Caco-2 (cell line): ENCODE data around the gene KCNH3. TPM values are rescaled to one million over a fixed set of nuclear protein-coding genes. Genes with fewer than 3 reads are reported as not detected.

Experiments used
- BruUV-seq: library from RNA; stranded (reverse); fragments of 400-500 nt; replicated peaks from 2 replicates; lab custom pipeline; 2021; lab: Mats Ljungman, UMichigan
- CTCF ChIA-PET: fragments of 300-600 bp; sonication (Branson Sonifier 250); formaldehyde crosslinking; loops from one replicate; lab custom pipeline; 2022; ENCODE audit warnings: antibody characterized with exemption; lab: Charles Lee
- POLR2A ChIA-PET: fragments of 300-600 bp; sonication (Branson Sonifier 250); formaldehyde crosslinking; loops from one replicate; lab custom pipeline; 2022; ENCODE audit warnings: antibody characterized with exemption; lab: Charles Lee
- DNase-seq, 2 experiments: peaks; one replicate each; pipeline versions ENCODE4 v3.0.0 to v3.0.0-alpha.2; 2020 to 2022
- H3K27me3 ChIP-seq: replicated peaks from 2 replicates; pipeline ENCODE4 v1.6.0; 2011; ENCODE audit warnings: low read length; ENCODE audit not compliant: control insufficient read depth, insufficient read depth
- H3K36me3 ChIP-seq: 2 replicates; pipeline ENCODE4 v1.5.1; 2011; ENCODE audit warnings: low read length; ENCODE audit not compliant: control insufficient read depth, insufficient read depth
- H3K4me1 ChIP-seq: fragments of 250-450 bp; sonication (Bioruptor Pico); 2 replicates; pipeline ENCODE4 v1.5.1; 2020; ENCODE audit warnings: mild to moderate bottlenecking
- H3K4me3 ChIP-seq: 2 replicates; pipeline ENCODE4 v1.5.1; 2011; ENCODE audit warnings: low read depth, mild to moderate bottlenecking, control low read depth, low read length
- H3K9me3 ChIP-seq: fragments of 250-450 bp; sonication (Bioruptor Pico); 2 replicates; pipeline ENCODE4 v1.5.1; 2020; ENCODE audit warnings: mild to moderate bottlenecking, moderate library complexity
- H3K27ac Mint-ChIP-seq: one replicate; pipeline ENCODE4 v1.8.0; 2022; ENCODE audit warnings: mixed read lengths; ENCODE audit not compliant: unreplicated experiment
- H3K27me3 Mint-ChIP-seq: one replicate; pipeline ENCODE4 v1.8.0; 2022; ENCODE audit warnings: mixed read lengths; ENCODE audit not compliant: insufficient read depth, unreplicated experiment
- H3K36me3 Mint-ChIP-seq: one replicate; pipeline ENCODE4 v1.8.0; 2022; ENCODE audit warnings: mild to moderate bottlenecking, mixed read lengths; ENCODE audit not compliant: insufficient read depth, unreplicated experiment
- H3K4me1 Mint-ChIP-seq: one replicate; pipeline ENCODE4 v1.8.0; 2022; ENCODE audit warnings: low read depth, mixed read lengths; ENCODE audit not compliant: unreplicated experiment
- H3K4me3 Mint-ChIP-seq: one replicate; pipeline ENCODE4 v1.8.0; 2022; ENCODE audit warnings: mild to moderate bottlenecking, moderate library complexity, mixed read lengths; ENCODE audit not compliant: unreplicated experiment
- H3K9me3 Mint-ChIP-seq: one replicate; pipeline ENCODE4 v1.8.0; 2022; ENCODE audit warnings: mixed read lengths; ENCODE audit not compliant: unreplicated experiment
- CTCF ChIP-seq, 2 experiments: fragments of 200-600 bp in 1 of 2; IDR thresholded peaks; 1 replicate in 1 of 2; 2 replicates in 1 of 2; pipeline versions ENCODE4 v1.5.1 to v1.8.0; 2011 to 2022; ENCODE audit warnings: antibody characterized with exemption in 1 of 2, control low read depth in 1 of 2, inconsistent platforms in 1 of 2, low read depth in 1 of 2, low read length in 1 of 2, mild to moderate bottlenecking in 1 of 2, moderate library complexity in 1 of 2; ENCODE audit not compliant: insufficient read depth in 1 of 2, severe bottlenecking in 1 of 2, unreplicated experiment in 1 of 2
- intact Hi-C: fragments of 100-400 bp; cut with micrococcal nuclease; formaldehyde crosslinking; loops from one replicate; pipeline ENCODE4 v1.10.0; 2022; ENCODE audit not compliant: unreplicated experiment
- total RNA-seq: library from RNA; stranded (reverse); gene quantifications from 2 replicates; pipeline ENCODE4 v1.2.3, GENCODE V29; 2022

The KCNH3 gene
- total RNA-seq, 1 experiment from 2014 or later = 0.27 TPM

DNA sequence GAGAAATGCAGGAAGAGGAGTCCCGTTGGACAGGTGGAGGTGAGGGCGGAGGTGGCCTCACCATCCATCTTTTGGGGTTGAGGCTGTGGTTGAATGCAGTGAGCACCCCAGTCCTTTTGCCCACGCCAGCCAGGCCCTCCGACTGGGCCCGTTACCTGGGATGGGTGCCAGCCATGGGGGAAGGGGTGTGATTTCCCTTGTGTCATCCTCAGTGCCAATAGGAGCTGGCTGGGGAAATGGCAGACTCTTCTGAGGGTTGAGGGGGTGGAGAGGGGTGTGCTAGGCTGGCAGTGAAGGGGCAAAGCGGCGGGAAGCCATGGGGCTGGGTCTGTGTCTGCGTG lies 9.6 kb downstream of the KCNH3 start:
- Histone ChIP-seq H3K4me1 (peaks cover 3% of the 10 kb centered on the region; the same call in 1 of the 2 replicates), H3K36me3 (no peaks in the 10 kb centered on the region), H3K4me3 (no peak overlapping the region), H3K9me3 (no peaks in the 10 kb centered on the region; the same call in 1 of the 2 replicates), H3K27me3 (no peaks in the 10 kb centered on the region)
- BruUV-seq = no TSS peak
- ChIA-PET CTCF (interaction anchor here (1.5 kb wide), 1 partner anchor 190 kb away, joined by 4 read pairs; no protein-coding TSS in a partner anchor), POLR2A (no interaction called here)
- intact Hi-C loops = no loop called here
- TF ChIP-seq CTCF (IDR thresholded peaks at IDR 0.05; ENCODE audit: insufficient read depth in 1 of 2, low read depth in 1 of 2, low read length in 1 of 2, severe bottlenecking in 1 of 2, unreplicated experiment in 1 of 2) = no peak
- Mint-ChIP-seq H3K9me3 (no peaks in the 10 kb centered on the region), H3K4me3 (no peak overlapping the region), H3K36me3 (no peaks in the 10 kb centered on the region), H3K27me3 (no peaks in the 10 kb centered on the region), H3K4me1 (no peaks in the 10 kb centered on the region), H3K27ac (no peak overlapping the region)
- no peak for DNase-seq

- no peaks in the 10 kb centered on the region for H3K36me3 Mint-ChIP-seq
- no peak overlapping the region for H3K27ac Mint-ChIP-seq
- ChIA-PET CTCF (interaction anchor here (1.5 kb wide), 1 partner anchor 190 kb away, joined by 4 read pairs; no protein-coding TSS in a partner anchor), POLR2A (no interaction called here)
- no peak overlapping the region for H3K4me3 Mint-ChIP-seq
- no peak for DNase-seq
- H3K9me3 Mint-ChIP-seq = no peaks in the 10 kb centered on the region
- Histone ChIP-seq H3K4me1 (peaks cover 3% of the 10 kb centered on the region; the same call in 1 of the 2 replicates), H3K4me3 (no peak overlapping the region), H3K27me3 (no peaks in the 10 kb centered on the region), H3K36me3 (no peaks in the 10 kb centered on the region), H3K9me3 (no peaks in the 10 kb centered on the region; the same call in 1 of the 2 replicates)
- no peaks in the 10 kb centered on the region for H3K4me1 Mint-ChIP-seq
- intact Hi-C loops = no loop called here
- TF ChIP-seq CTCF (IDR thresholded peaks at IDR 0.05; ENCODE audit: insufficient read depth in 1 of 2, low read depth in 1 of 2, low read length in 1 of 2, severe bottlenecking in 1 of 2, unreplicated experiment in 1 of 2) = no peak
- H3K27me3 Mint-ChIP-seq = no peaks in the 10 kb centered on the region
- no TSS peak for BruUV-seq
Observed at GRCh38 chr12:49548822-49549648, 10.2 kb downstream of the KCNH3 start.

DNA sequence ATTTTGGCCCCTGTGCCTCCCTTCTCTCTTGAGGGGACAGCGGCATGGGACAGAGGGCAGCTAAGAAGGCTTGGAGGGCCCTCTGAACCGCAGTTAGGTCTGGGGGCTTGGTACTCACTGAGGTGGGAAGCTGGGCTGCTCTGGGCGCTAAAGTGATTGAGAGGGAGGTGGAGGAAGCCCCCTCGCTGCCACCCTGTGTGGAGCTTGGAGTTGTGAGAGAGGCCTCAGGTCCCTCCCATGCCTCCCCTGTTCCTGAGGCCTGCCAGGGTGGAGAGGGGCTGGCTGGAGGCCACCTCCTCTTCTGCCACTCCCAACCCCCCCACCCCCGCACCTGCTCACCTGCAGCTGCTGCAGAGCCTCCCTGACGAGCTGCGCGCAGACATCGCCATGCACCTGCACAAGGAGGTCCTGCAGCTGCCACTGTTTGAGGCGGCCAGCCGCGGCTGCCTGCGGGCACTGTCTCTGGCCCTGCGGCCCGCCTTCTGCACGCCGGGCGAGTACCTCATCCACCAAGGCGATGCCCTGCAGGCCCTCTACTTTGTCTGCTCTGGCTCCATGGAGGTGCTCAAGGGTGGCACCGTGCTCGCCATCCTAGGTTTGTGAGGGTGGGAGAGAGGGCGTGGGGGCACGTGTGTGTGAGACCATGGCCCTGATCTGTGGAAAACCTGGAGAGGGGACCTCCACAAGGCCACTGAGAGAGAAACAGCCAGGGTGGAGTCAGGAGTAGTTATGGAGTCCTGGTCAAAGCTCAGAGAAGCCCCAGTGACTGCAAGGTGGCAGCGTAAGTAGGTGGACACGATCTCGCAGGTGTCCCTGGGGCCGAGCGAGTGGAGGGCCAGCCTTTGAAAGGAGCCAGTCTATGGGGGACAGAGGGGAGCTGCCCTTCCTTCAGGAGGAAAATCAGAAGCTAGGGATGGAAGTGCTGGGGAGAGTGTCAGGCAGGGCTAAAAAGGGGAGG lies 11.2 kb downstream of the KCNH3 start:
- no peak overlapping the region for H3K4me3 Mint-ChIP-seq
- ChIA-PET POLR2A (no interaction called here), CTCF (interaction anchor here (0.6 to 1.7 kb wide), 4 partner anchors 31 to 218 kb away, joined by 3 to 13 read pairs (median 4); no protein-coding TSS in a partner anchor)
- H3K27ac Mint-ChIP-seq = no peak overlapping the region
- no peaks in the 10 kb centered on the region for H3K27me3 Mint-ChIP-seq
- no peak overlapping the region for H3K4me3 ChIP-seq
- DNase-seq = no peak
- H3K4me1 Mint-ChIP-seq = no peaks in the 10 kb centered on the region
- no peak for TF ChIP-seq CTCF (IDR thresholded peaks at IDR 0.05; ENCODE audit: insufficient read depth in 1 of 2, low read depth in 1 of 2, low read length in 1 of 2, severe bottlenecking in 1 of 2, unreplicated experiment in 1 of 2)
- H3K36me3 Mint-ChIP-seq = no peaks in the 10 kb centered on the region
- intact Hi-C loops = no loop called here
- H3K27me3 ChIP-seq = no peaks in the 10 kb centered on the region
- no peaks in the 10 kb centered on the region for H3K9me3 Mint-ChIP-seq
- peaks cover 3% of the 10 kb centered on the region; the same call in 1 of the 2 replicates for H3K4me1 ChIP-seq
- no TSS peak for BruUV-seq
- H3K36me3 ChIP-seq = no peaks in the 10 kb centered on the region
- no peaks in the 10 kb centered on the region; the same call in 1 of the 2 replicates for H3K9me3 ChIP-seq
